HG02678 (cell line): ENCODE measurements around the gene FILIP1L.

Source experiments
- ATAC-seq: cut with Tn5 transposase; IDR thresholded peaks from one replicate; pipeline ENCODE4 v1.9.1; 2021; ENCODE audit warnings: mild to moderate bottlenecking, moderate library complexity; ENCODE audit not compliant: unreplicated experiment

The FILIP1L gene

GRCh38 chr3:100125161-100125938, 11.0 kb upstream of the FILIP1L start:
- no peak for ATAC-seq

- no peak for ATAC-seq
Measured at GRCh38 chr3:100124201-100124761, 10.0 kb upstream of the FILIP1L start.

GRCh38 chr3:100123112-100123511, 8.8 kb upstream of the FILIP1L start:
- no peak for ATAC-seq

GRCh38 chr3:100122321-100122720, 8.0 kb upstream of the FILIP1L start:
- ATAC-seq, result no peak

GRCh38 chr3:100120693-100121092, 6.4 kb upstream of the FILIP1L start:
- no peak for ATAC-seq

GRCh38 chr3:100120012-100120411, 5.7 kb upstream of the FILIP1L start:
- no peak for ATAC-seq

GRCh38 chr3:100117093-100117492, 2.8 kb upstream of the FILIP1L start:
- no peak for ATAC-seq

- no peak for ATAC-seq
Measured at GRCh38 chr3:100113723-100114412, 433 bp downstream of the FILIP1L start.

GRCh38 chr3:100111728-100112127, 2.6 kb downstream of the FILIP1L start:
- no peak for ATAC-seq

GRCh38 chr3:100110162-100110561, 4.1 kb downstream of the FILIP1L start:
- ATAC-seq, result no peak

- ATAC-seq, result no peak
Measured at GRCh38 chr3:100108464-100109079, 5.7 kb downstream of the FILIP1L start.

GRCh38 chr3:100107221-100107814, 7.0 kb downstream of the FILIP1L start:
- no peak for ATAC-seq

GRCh38 chr3:100106531-100107141, 7.7 kb downstream of the FILIP1L start:
- no peak for ATAC-seq

- no peak for ATAC-seq
Measured at GRCh38 chr3:100106094-100106493, 8.2 kb downstream of the FILIP1L start.

- ATAC-seq, result peak; percentile 37
Measured at GRCh38 chr3:100105501-100105900, 8.8 kb downstream of the FILIP1L start.

GRCh38 chr3:100104817-100105413, 9.4 kb downstream of the FILIP1L start:
- no peak for ATAC-seq

- ATAC-seq, result peak; percentile 37
Measured at GRCh38 chr3:100104442-100104798, 9.9 kb downstream of the FILIP1L start.

- peak; percentile 82 for ATAC-seq
Measured at GRCh38 chr3:100103558-100104441, 10.5 kb downstream of the FILIP1L start.

GRCh38 chr3:100102757-100103156, 11.5 kb downstream of the FILIP1L start:
- ATAC-seq, result no peak
